ENCODE measurements around the gene ERBB4.
"Not testable (repeated sequence)": the region's sequence is repeated elsewhere in the genome, so short reads cannot be mapped to it uniquely, and the experiment has no call there.

ERBB4 gene

DNA sequence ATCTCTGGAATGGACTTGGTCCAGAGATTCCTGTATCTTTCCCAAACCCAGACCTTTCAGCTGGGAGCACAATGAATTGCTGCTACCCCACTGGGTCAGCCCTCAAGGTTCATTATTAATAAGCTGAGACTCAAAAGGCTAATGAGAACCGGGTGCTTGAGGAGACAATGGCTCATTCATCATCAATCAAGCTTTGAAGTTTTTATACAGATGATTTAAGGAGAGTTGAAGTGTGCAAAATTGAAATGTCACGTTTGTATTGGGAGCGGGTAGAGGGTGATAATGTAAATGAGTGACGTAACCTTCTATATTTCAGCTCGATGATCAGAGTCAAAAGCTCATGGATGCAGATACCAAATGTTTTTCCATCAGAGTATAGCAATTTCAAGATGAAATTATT lies 744.9 kb downstream of the ERBB4 start:
- DNase-seq = no peak

DNA sequence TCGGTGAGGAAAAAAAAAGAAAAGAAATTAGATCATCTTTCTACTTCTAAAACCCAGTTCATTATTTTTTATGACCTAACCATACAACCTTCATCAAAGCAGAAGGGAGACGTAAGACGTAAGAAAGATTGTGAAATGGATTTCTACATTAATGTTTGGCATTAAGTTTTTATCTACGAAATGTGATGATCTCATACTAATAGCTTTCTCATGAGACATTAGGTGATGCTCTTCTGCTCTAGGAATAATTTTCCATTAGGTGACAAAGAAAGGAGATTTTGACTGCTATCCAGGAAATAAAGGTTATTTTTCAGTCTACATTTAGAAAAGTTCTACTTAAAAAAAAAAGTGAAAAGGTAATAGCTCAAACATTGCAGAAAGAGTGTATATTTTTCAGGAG lies 748.6 kb downstream of the ERBB4 start:
- no peak for DNase-seq

DNA sequence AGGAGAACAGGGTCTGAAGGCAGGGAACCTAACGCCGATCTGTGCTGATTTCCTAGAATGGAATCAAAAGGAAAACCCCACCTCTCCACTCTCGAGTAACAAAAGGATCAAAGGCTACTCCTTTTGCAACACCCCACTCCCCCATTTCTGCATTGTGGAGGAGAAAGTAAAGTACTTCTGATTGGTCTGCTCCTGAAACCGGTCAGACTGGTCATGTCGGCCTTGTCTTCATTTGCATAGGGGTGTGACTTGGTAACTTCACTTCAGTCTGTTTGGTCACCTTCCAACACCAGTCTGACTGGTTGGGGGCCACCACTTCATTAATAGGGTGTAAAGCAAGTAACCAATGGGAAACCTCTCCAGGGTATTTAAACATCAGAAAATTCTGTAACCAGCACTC lies 771.9 kb downstream of the ERBB4 start:
- no peak for DNase-seq

GRCh38 chr2:211762479-211762878 lies 776.1 kb downstream of the ERBB4 start:
- no peak for DNase-seq

DNA sequence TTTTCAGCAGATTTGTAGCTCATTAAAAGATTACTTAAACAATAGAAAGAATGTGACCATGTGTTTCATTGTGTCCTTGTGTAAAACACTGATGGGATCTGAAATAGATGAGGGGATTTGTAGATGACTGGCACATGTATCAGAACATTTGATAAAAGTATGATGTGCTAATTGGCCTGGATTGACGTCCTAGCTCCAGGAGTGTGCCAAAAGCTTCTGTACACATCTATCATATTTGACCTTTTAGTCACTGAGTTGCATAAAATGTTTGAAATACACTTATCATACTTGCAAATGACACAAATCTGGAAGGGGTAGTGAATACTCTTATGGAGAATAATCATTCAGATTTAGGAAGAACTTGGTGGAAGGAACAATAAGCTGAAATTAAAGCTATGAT lies 778.5 kb downstream of the ERBB4 start:
- no peak for DNase-seq

DNA sequence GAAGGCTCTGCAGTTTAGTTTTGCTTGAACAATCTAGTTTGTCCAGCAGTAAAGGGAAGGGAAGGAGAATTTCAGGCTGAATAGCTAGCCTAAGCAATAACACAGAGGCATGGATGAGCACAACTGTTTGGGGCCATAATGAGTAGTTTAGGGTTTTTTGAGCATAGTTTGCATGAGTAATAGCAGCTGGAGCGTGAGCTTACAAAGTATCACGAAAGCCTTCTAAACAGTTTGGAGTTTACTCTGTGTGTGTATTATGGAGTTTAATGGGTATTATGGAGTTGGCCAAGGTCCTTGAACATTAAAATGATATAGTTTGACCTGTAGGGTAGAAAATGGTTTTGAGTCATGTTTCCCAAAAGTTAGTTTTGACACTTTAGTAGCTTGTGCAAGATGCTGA lies 782.3 kb downstream of the ERBB4 start:
- DNase-seq = no peak

- no peak for DNase-seq
Measured at GRCh38 chr2:211755187-211755586, 783.4 kb downstream of the ERBB4 start.

GRCh38 chr2:211751848-211752247 lies 786.8 kb downstream of the ERBB4 start:
- no peak for DNase-seq

- no peak for DNase-seq
Measured at GRCh38 chr2:211748339-211748738, 790.3 kb downstream of the ERBB4 start.

- DNase-seq = peak; percentile 32
Measured at GRCh38 chr2:211745295-211746097, 793.1 kb downstream of the ERBB4 start.

GRCh38 chr2:211744379-211744778 lies 794.2 kb downstream of the ERBB4 start:
- no peak for DNase-seq

GRCh38 chr2:211741966-211742365 lies 796.6 kb downstream of the ERBB4 start:
- DNase-seq = no peak

DNA sequence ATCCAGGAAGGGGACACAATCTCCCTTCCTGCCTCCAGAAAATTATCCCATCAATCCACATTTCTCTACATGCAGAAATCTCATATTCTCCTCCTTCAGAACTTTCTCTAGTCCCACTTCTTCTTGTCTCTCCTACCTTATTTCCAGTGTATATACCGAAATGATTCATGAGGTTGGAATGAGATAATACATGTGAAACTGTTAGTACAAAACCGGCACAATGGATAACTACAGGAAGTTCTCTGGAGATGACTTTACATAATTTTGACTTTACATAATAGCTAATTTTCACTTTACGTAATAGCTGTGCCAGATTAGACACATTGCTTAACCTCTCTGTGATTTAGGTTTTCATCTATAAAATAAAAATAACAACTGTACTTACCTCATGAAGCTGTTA lies 801.3 kb downstream of the ERBB4 start:
- DNase-seq = no peak

DNA sequence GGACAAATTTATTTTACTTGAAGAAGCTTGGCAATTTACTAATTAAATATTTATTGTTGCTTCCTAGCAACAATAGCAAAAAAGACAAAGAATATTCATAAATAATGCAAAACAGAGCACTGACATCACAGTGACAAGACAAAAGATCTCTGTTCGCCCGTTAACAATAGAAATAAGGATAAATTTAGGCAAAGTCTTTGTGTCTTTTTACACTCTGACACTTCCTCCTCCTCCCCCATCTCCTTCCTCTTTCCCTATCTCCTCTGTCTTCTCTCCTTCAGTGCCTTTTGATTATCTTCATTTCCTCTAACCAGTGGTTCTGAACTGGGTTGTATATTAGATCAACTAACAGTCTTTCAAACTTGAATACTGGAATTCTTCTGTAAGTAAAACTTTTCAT lies 808.4 kb downstream of the ERBB4 start:
- no peak for DNase-seq

DNA sequence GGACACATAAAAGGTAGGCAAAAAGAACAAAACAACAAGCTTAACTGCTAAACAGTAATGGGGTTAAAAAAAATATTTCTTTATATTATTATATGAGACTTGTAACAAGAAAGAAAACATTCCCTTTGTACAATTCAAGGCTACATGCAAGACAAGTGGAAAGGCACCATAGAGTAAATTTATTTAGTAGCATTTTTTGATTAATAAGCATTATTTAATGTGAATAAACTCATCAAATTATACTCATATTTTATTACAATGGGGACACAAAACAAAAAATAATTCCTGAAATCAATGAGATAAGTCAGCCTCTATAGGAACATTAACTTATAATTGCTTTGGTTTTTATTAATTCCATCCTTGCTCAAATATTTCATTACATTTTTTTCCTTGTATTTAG lies 809.2 kb downstream of the ERBB4 start:
- no peak for DNase-seq

GRCh38 chr2:211724933-211725332 lies 813.7 kb downstream of the ERBB4 start:
- no peak for DNase-seq

DNA sequence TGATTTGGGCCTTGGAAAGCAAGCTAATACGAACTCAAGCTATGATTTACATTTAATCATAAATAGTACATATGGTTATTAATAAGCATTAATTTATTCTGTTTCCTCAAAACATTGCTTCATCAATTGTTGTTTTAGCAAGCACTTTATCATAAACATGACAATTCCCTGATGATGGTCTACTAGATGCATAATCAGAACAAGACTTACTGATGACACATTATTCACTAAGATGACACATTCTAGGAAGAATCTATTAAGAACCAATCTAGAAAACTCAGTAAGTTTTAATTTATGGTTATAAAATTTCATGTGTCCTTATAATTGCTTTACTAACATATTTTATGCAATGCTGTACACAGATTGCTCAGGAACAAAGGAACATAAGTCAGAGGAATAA lies 815.2 kb downstream of the ERBB4 start:
- no peak for DNase-seq

DNA sequence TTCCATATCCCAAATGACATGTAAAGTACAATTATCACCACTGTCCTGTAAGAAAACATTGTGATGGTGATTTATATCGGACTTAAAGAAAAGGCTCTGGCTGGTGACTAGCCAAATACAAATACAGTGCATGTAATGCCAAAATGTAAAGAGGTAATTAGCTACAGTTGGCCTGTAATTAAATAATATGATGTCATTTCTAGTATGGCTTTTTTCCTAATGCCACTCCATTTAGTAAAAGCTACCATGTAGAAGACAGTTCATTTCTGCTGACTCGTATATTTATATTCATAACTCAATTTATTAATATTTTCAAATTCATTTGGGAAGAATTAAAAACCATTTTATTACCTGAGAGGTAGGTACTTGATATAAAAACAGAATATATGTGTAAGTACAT lies 815.7 kb downstream of the ERBB4 start:
- no peak for DNase-seq

GRCh38 chr2:211721874-211722273 lies 816.7 kb downstream of the ERBB4 start:
- DNase-seq = not testable (repeated sequence)

DNA sequence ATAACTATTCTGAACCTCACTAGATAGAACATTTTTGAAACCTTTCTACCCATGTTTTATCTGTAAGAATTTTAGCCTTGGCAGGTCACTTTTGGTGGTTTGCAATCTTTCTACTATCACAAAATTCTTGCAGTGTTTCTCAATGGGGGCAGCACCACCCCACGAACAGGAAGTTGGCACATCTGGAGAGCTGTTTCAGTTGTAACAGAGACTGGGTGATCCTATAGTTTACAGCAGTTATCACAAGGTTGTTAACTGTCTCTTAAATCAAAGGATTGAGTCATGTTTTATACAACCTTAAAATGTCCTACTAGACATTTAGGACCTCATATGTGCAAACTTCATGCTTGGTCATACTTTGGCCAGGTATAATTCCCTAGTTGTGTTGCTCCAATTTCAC lies 829.2 kb downstream of the ERBB4 start:
- no peak for DNase-seq

- DNase-seq = no peak
Measured at GRCh38 chr2:211692689-211693088, 845.9 kb downstream of the ERBB4 start.

DNA sequence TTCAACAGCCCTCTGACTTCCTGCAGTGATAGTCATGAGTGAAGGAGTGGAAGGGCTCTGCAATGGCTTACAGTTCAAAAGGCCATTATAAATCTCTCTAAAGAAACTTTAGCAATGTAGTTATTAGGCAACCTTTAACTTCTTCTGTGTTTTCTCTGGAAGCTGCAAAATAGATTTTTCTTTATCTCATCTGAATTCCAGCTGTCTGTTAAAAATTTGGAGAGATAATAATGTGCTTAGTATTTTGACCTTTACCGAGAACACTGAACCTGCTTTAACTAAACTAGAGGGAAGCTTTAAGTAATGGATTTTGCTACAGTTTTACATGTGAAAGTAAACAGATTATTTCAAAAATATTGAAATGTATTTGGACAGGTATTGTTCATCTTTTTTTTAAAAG lies 847.9 kb downstream of the ERBB4 start:
- DNase-seq = no peak

DNA sequence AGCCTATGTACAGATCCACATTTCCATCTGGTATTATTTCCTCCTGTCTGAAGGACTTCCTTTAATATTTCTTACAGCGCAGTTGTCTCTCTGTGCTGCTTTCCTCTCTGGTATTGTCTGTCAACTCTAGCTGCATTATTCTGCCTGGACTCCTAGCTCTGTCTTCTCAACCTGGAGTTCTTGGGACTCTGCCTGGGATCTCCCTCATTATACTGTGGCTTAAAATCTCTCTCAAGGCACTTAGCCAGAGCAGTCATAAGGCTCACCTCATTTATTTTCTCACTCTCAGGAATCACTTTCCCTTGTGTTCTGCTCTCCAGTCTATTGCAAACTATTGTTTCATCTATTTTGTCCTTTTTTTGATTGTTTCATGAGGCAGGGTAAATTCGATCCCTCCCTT lies 850.4 kb downstream of the ERBB4 start:
- DNase-seq = no peak

GRCh38 chr2:211674715-211675114 lies 863.9 kb downstream of the ERBB4 start:
- no peak for DNase-seq
